Measurements from ENCODE around the gene TAOK1. TPM values are rescaled to one million over a fixed set of nuclear protein-coding genes. Genes with fewer than 3 reads are reported as not detected.

TAOK1 gene
- total and polyA plus RNA-seq, 2 of the 13 experiments (the other 11 are each of a cell fraction or from before 2014, with no cell fraction given): 14.1 to 23.0 TPM

GRCh38 chr17:29358416-29358815, 31.7 kb upstream of the TAOK1 start:
- whole genome bisulfite sequencing (ENCODE audit: low lambda C conversion rate): 100% methylated on average over 1 of the region's 1 CpG
- no peak overlapping the region for H2AFZ ChIP-seq (ENCODE audit: low read length)
- DNase-seq (ENCODE audit: low spot score) (no peak), ATAC-seq (no peak), FAIRE-seq (no peak)
- no peak overlapping the region for H3K4me2 ChIP-seq (ENCODE audit: low read depth, low read length)
- TF ChIP-seq ZNF670 (CRISPR knock-in tag; IDR thresholded peaks at IDR 0.05; ENCODE audit: borderline replicate concordance): no peak
- TF ChIP-seq ZNF609 (CRISPR knock-in tag; IDR thresholded peaks at IDR 0.05; ENCODE audit: borderline replicate concordance): no peak
- TF ChIP-seq ZBTB10 (CRISPR knock-in tag; IDR thresholded peaks at IDR 0.05; ENCODE audit: borderline replicate concordance): no peak
- no peak for TF ChIP-seq GLMP (CRISPR knock-in tag; IDR thresholded peaks at IDR 0.05; ENCODE audit: borderline replicate concordance)
- no peak for TF ChIP-seq NBN (conservative IDR thresholded peaks at IDR 0.05)
- no peak for TF ChIP-seq MXD4 (CRISPR knock-in tag; IDR thresholded peaks at IDR 0.05)
- TF ChIP-seq HOXA5 (CRISPR knock-in tag; IDR thresholded peaks at IDR 0.05): no peak
- no peak for TF ChIP-seq MAF1 (CRISPR knock-in tag; IDR thresholded peaks at IDR 0.05; ENCODE audit: borderline replicate concordance)
- TF ChIP-seq SETDB1 (CRISPR knock-in tag; IDR thresholded peaks at IDR 0.05; ENCODE audit: borderline replicate concordance): no peak
- no peak for TF ChIP-seq ZZZ3 (CRISPR knock-in tag; IDR thresholded peaks at IDR 0.05; ENCODE audit: borderline replicate concordance)
- TF ChIP-seq MTF2 (CRISPR knock-in tag; IDR thresholded peaks at IDR 0.05; ENCODE audit: borderline replicate concordance): no peak
- no peak for TF ChIP-seq NONO (IDR thresholded peaks at IDR 0.05)
- TF ChIP-seq NONO (CRISPR knock-in tag; conservative IDR thresholded peaks at IDR 0.05): no peak
- TF ChIP-seq MEIS2 (CRISPR knock-in tag; IDR thresholded peaks at IDR 0.05): no peak
- TF ChIP-seq ZBTB7B (CRISPR knock-in tag; IDR thresholded peaks at IDR 0.05): no peak
- no peak for TF ChIP-seq MEIS1 (CRISPR knock-in tag; IDR thresholded peaks at IDR 0.05; ENCODE audit: borderline replicate concordance)
- H3K4me1 ChIP-seq (ENCODE audit: insufficient read depth, low read length): no peaks in the 10 kb centered on the region
- intact Hi-C loops (cut with micrococcal nuclease; ENCODE audit: unreplicated experiment): no loop called here
- in situ Hi-C loops (cut with HindIII; ENCODE audit: extremely low pct_ligation_motif_present, low pct_unique_long_range_greater_than_20kb): no loop called here
- no peaks in the 10 kb centered on the region for H3K27me3 ChIP-seq (ENCODE audit: control insufficient read depth in 1 of 2, insufficient read depth in 2 of 2, low read length in 2 of 2)
- no peak overlapping the region for H3K9ac ChIP-seq (ENCODE audit: insufficient read depth, low read depth, low read length)
- no TSS peak for BruUV-seq (replicated peaks)
- H3K27ac ChIP-seq (ENCODE audit: extremely low read length, insufficient read depth, low read length): no peak overlapping the region
- no peaks in the 10 kb centered on the region for H3K9me3 ChIP-seq (ENCODE audit: low read length)
- no peak overlapping the region for H3K4me3 ChIP-seq (replicated peaks in 1 of 3; ENCODE audit: insufficient read depth in 1 of 3, low read depth in 2 of 3, low read length in 3 of 3)
- H4K20me1 ChIP-seq (ENCODE audit: insufficient read depth, low read length): no peaks in the 10 kb centered on the region
- ChIA-PET POLR2A (no interaction called here), CTCF (ENCODE audit: low intra/inter-chr PET ratio, low total read pairs) (no interaction called here)
- H3K36me3 ChIP-seq (replicated peaks in 1 of 2; ENCODE audit: control insufficient read depth in 1 of 2, insufficient read depth in 2 of 2, low read length in 2 of 2): no peaks in the 10 kb centered on the region
- H3K79me2 ChIP-seq (ENCODE audit: insufficient read depth, low read length): no peaks in the 10 kb centered on the region

Data from HepG2 (cell line).